Stomach (tissue), 4 donors: ENCODE measurements around the gene SUPT3H.

Experiments used
- CTCF ChIP-seq, 7 experiments: fragments of 450-650 bp in 4 of 7; fragments of 200-600 bp in 3 of 7; sonication (generic) in 3 of 7; IDR thresholded peaks; one replicate each; pipeline ENCODE4 v1.5.1; 2016 to 2019; ENCODE audit warnings: antibody characterized with exemption in 7 of 7, control low read depth in 2 of 7, mild to moderate bottlenecking in 1 of 7
- POLR2A ChIP-seq, 4 donors: fragments of 450-650 bp; IDR thresholded peaks; one replicate each; pipeline ENCODE4 v1.6.1; 2016; ENCODE audit warnings: antibody characterized with exemption in 4 of 4, control low read depth in 2 of 4, mild to moderate bottlenecking in 1 of 4, moderate library complexity in 1 of 4

- TF ChIP-seq CTCF (IDR thresholded peaks at IDR 0.05), result no peak
- TF ChIP-seq POLR2A (IDR thresholded peaks at IDR 0.05), result no peak
Measured at GRCh38 chr6:45417436-45417835, 39.7 kb upstream of the SUPT3H start.
